GM12878 (cell line): ENCODE measurements around the gene ZNF775. TPM values are rescaled to one million over a fixed set of nuclear protein-coding genes. Genes with fewer than 3 reads are reported as not detected.

Source experiments
- ATAC-seq: fragments of 200-7000 bp; cut with Tn5 transposase; 3 replicates; pipeline ENCODE4 v1.9.1; 2020; ENCODE audit warnings: mild to moderate bottlenecking, moderate library complexity
- BruUV-seq: library from RNA; stranded (reverse); fragments of 400-500 nt; replicated peaks from 2 replicates; lab custom pipeline; 2021; lab: Mats Ljungman, UMichigan
- CTCF ChIA-PET: fragments of 300-600 bp; sonication (Branson Sonifier 250); formaldehyde crosslinking; extraction: SDS; loops from one replicate; lab custom pipeline; 2021; ENCODE audit warnings: inconsistent platforms; lab: Yijun Ruan, JAX
- POLR2A ChIA-PET: fragments of 350-600 bp; formaldehyde crosslinking; extraction: SDS; loops from one replicate; lab custom pipeline; 2021; ENCODE audit warnings: inconsistent platforms; lab: Charles Lee
- RAD21 ChIA-PET: fragments of 300-600 bp; sonication (Branson Sonifier 250); formaldehyde crosslinking; loops from one replicate; lab custom pipeline; 2023; ENCODE audit warnings: antibody characterized with exemption; ENCODE audit not compliant: unreplicated experiment; lab: Charles Lee
- SMC1A ChIA-PET: fragments of 300-600 bp; sonication (Branson Sonifier 250); formaldehyde crosslinking; loops from one replicate; lab custom pipeline; 2023; ENCODE audit not compliant: unreplicated experiment, uncharacterized antibody; lab: Charles Lee
- DNase-seq: peaks from one replicate; pipeline ENCODE4 v3.0.0-alpha.2; 2011; ENCODE audit warnings: low read depth, low spot score
- FAIRE-seq: peaks from 3 replicates; lab custom pipeline; 2011; peaks lifted over from hg19 to GRCh38; lab: Jason Lieb, UNC
- H2AFZ ChIP-seq: 2 replicates; pipeline ENCODE4 v1.6.0; 2011; ENCODE audit warnings: low read depth, low read length, control low read depth; ENCODE audit not compliant: control insufficient read depth
- H3K27ac ChIP-seq: 2 replicates; pipeline ENCODE4 v1.5.1; 2011; ENCODE audit warnings: control low read depth; ENCODE audit not compliant: control insufficient read depth, insufficient read depth
- H3K27me3 ChIP-seq, 2 experiments: replicated peaks in 1 of 2; 2 replicates each; pipeline versions ENCODE4 v1.6.0 to v1.6.1; 2011; ENCODE audit warnings: low read length in 1 of 2; ENCODE audit not compliant: control insufficient read depth in 2 of 2, insufficient read depth in 2 of 2
- H3K36me3 ChIP-seq, 2 experiments: 2 replicates each; pipeline ENCODE4 v1.5.1; 2011; ENCODE audit warnings: low read length in 1 of 2; ENCODE audit not compliant: control insufficient read depth in 2 of 2, insufficient read depth in 2 of 2
- H3K4me1 ChIP-seq: 2 replicates; pipeline ENCODE4 v1.6.1; 2011; ENCODE audit warnings: mild to moderate bottlenecking, low read length, moderate library complexity, mixed read lengths; ENCODE audit not compliant: control insufficient read depth, insufficient read depth
- H3K4me2 ChIP-seq: 2 replicates; pipeline ENCODE4 v1.6.0; 2011; ENCODE audit warnings: control low read depth; ENCODE audit not compliant: control insufficient read depth, insufficient read depth
- H3K4me3 ChIP-seq: fragments of 200-600 bp; sonication (generic); 2 replicates; pipeline ENCODE4 v1.5.1; 2016
- H3K79me2 ChIP-seq: 2 replicates; pipeline ENCODE4 v1.6.0; 2011; ENCODE audit warnings: low read length; ENCODE audit not compliant: control insufficient read depth, insufficient read depth
- H3K9ac ChIP-seq: 2 replicates; pipeline ENCODE4 v1.8.0; 2011; ENCODE audit warnings: low read length, control low read depth, mixed read lengths; ENCODE audit not compliant: control insufficient read depth, insufficient read depth
- H3K9me3 ChIP-seq: replicated peaks from 3 replicates; pipeline ENCODE4 v1.5.1; 2011; ENCODE audit warnings: mild to moderate bottlenecking, low read length; ENCODE audit not compliant: control insufficient read depth, insufficient read depth
- H4K20me1 ChIP-seq: 2 replicates; pipeline ENCODE4 v1.6.0; 2011; ENCODE audit not compliant: control insufficient read depth, insufficient read depth
- BACH1 ChIP-seq: fragments of 450-650 bp; IDR thresholded peaks from 2 replicates; pipeline ENCODE4 v1.6.1; 2017; ENCODE audit warnings: mild to moderate bottlenecking, borderline replicate concordance
- GABPA ChIP-seq: IDR thresholded peaks from 2 replicates; pipeline ENCODE4 v1.6.1; 2014; ENCODE audit warnings: antibody characterized with exemption, low read depth, mild to moderate bottlenecking, inconsistent platforms
- IKZF2 ChIP-seq, 2 experiments: fragments of 450-650 bp; IDR thresholded peaks; 2 replicates each; pipeline ENCODE4 v1.6.1; 2017; ENCODE audit warnings: mild to moderate bottlenecking in 2 of 2, moderate library complexity in 2 of 2
- NR2C2 ChIP-seq: IDR thresholded peaks from 2 replicates; pipeline ENCODE4 v1.6.1; 2011; ENCODE audit warnings: borderline replicate concordance, low read depth; ENCODE audit not compliant: control insufficient read depth, insufficient read length
- POLR2AphosphoS2 ChIP-seq: IDR thresholded peaks from 2 replicates; pipeline ENCODE4 v1.6.1; 2011; ENCODE audit warnings: low read depth, mild to moderate bottlenecking, low read length, improper control_type of control experiment, moderate library complexity
- POLR2AphosphoS5 ChIP-seq: IDR thresholded peaks from 2 replicates; pipeline ENCODE4 v1.6.1; 2011; ENCODE audit warnings: mild to moderate bottlenecking, low read length, inconsistent platforms
- SMARCA5 ChIP-seq: fragments of 450-650 bp; IDR thresholded peaks from 2 replicates; pipeline ENCODE4 v1.6.1; 2017; ENCODE audit warnings: mild to moderate bottlenecking
- SUZ12 ChIP-seq: fragments of 200-600 bp; sonication (generic); IDR thresholded peaks from one replicate; pipeline ENCODE4 v1.6.1; 2018; ENCODE audit warnings: antibody characterized with exemption, mild to moderate bottlenecking; ENCODE audit not compliant: unreplicated experiment
- WGBS: methylation state at CpG from one replicate; pipeline ENCODE4 v1.1.6; 2016; ENCODE audit warnings: low lambda C conversion rate; ENCODE audit not compliant: insufficient replicate concordance, insufficient coverage; ENCODE audit errors: missing lambda C conversion rate; 5-methylcytosine and 5-hydroxymethylcytosine counted together
- in situ Hi-C: fragments of 300-500 bp; cut with MboI; formaldehyde crosslinking; loops from 9 replicates; pipeline ENCODE4 v1.14.3; 2018; ENCODE audit warnings: mixed read lengths
- intact Hi-C: fragments of 100-400 bp; cut with micrococcal nuclease; formaldehyde crosslinking; loops from one replicate; pipeline ENCODE4 v1.14.2; 2022; ENCODE audit not compliant: unreplicated experiment
- polyA plus RNA-seq, 11 experiments: library from polyadenylated mRNA; depleted of rRNA in 4 of 11; unstranded in 6 of 11; stranded (reverse) in 5 of 11; fragments of >200 nt; fragmentation: Nextera tagmentation in 4 of 11; fragmentation: Illumina TruSeq in 1 of 11; extraction: Ambion mirVana in 4 of 11; extraction: Trizol in 1 of 11; gene quantifications; 1 replicate in 1 of 11; 2 replicates in 10 of 11; pipeline versions ENCODE4 v1.2.1 to v1.2.3, GENCODE V29; 2011 to 2016; ENCODE audit warnings: inconsistent platforms in 2 of 11, missing spikeins in 2 of 11, low read depth in 1 of 11
- total RNA-seq, 4 experiments: library from RNA; depleted of rRNA in 3 of 4; stranded (reverse); fragments of >200 nt in 3 of 4; fragmentation: Illumina TruSeq in 1 of 4; extraction: Trizol in 1 of 4; gene quantifications; 2 replicates each; pipeline versions ENCODE4 v1.2.1 to v1.2.3, GENCODE V29; 2013 to 2021
- TF ChIP-seq, protein P1 (sequence below): IDR thresholded peaks from 2 replicates; pipeline ENCODE4 v1.6.1; 2011; ENCODE audit warnings: borderline replicate concordance, low read depth, mild to moderate bottlenecking, moderate library complexity, low read length; ENCODE audit not compliant: insufficient read depth, poor library complexity, severe bottlenecking
- TF ChIP-seq, protein P2 (sequence below): fragments of 450-650 bp; IDR thresholded peaks from 2 replicates; pipeline ENCODE4 v1.6.1; 2016; ENCODE audit warnings: mild to moderate bottlenecking
- TF ChIP-seq, protein P3 (sequence below): fragments of 450-650 bp; IDR thresholded peaks from 2 replicates; pipeline ENCODE4 v1.6.1; 2018; ENCODE audit warnings: mild to moderate bottlenecking, low read depth, moderate library complexity; ENCODE audit not compliant: partially characterized antibody
- TF ChIP-seq, protein P4 (sequence below): fragments of 450-650 bp; IDR thresholded peaks from 2 replicates; pipeline ENCODE4 v1.6.1; 2017; ENCODE audit warnings: antibody characterized with exemption, mild to moderate bottlenecking, moderate library complexity

Gene ZNF775
- total and polyA plus RNA-seq, 10 of the 15 experiments (the other 5 are each of a cell fraction or from before 2014, with no cell fraction given): 0.05 to 14.3 (median 2.1) TPM

DNA sequence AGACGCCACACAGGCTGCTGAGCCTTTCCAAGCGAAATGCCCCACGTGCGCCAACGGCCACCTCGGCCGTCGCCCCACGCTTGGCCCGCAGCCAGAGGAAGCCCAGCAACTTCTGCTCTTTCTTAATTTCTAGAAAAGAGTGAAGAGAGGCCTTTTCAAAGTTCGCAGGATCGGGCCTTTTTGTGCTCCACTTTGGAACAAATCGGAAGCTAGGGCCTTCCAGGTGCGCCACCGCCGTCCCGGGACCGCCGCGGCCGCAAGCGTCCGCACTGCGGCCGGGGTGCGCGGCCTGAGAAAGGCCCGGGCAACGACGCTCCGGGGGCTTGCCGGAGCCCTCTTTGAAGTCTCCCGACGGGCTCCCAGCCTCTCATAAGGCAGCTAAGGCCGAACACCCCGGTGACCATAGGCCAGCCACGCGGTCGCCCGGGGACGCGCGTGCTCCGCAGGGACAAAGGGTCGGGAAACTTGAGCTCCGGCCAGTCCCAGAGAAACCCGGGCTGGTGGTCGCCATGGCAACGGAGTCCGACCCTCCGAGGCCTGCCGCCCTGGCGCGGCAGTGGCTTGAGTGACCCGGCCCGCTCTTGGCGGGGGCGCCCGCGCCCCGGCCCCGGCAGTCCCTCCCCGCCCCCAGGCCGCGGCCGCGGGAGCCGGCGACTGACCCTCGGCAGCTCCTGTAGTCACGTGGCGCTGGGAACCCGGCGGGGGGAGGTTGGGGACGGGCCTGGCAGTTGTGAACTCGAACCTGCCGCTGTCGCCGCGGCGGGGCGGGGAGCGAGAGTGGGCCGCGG lies 10.8 kb upstream of the ZNF775 start, which contains the start of gene REPIN1:
REPIN1 (plus strand) TSS at position 727 of the 788 bp plus-strand sequence. CDS start 890 bp downstream, outside the sequence.
- in situ Hi-C loops: no loop called here
- DNase-seq (no peak), ATAC-seq (peak; percentile 57), FAIRE-seq (no peak)
- SMC1A ChIA-PET: interaction anchor here (0.5 to 5.6 kb wide), 4 partner anchors 10 to 118 kb away, joined by 3 to 41 read pairs (median 4); a partner anchor contains a TSS
- BruUV-seq: TSS peak; percentile 75
- under 1% methylated on average over 56 of the region's 85 CpGs for WGBS
- H3K27me3 ChIP-seq: no peaks in the 10 kb centered on the region
- peak within 1 kb of the TSS; percentile 69 for H2AFZ ChIP-seq
- no peaks in the 10 kb centered on the region; the same call in 1 of the 2 replicates for H4K20me1 ChIP-seq
- peak within 1 kb of the TSS; percentile 97 for H3K27ac ChIP-seq
- intact Hi-C loops: loop anchor here (1.0 to 2.0 kb wide), 2 partner anchors 11 to 45 kb away; partner anchors contain the start of genes ACTR3C, LRRC61 and ZNF775
- H3K4me3 ChIP-seq: peak within 1 kb of the TSS; percentile 96
- peaks cover 13 to 14% of the 10 kb centered on the region in 2 experiments for H3K36me3 ChIP-seq
- peaks cover 55% of the 10 kb centered on the region for H3K79me2 ChIP-seq
- no peaks in the 10 kb centered on the region for H3K9me3 ChIP-seq
- H3K9ac ChIP-seq: peak within 1 kb of the TSS; percentile 99
- POLR2A ChIA-PET: interaction anchor here (0.6 to 4.9 kb wide), 7 partner anchors 9 to 65 kb away, joined by 3 to 46 read pairs (median 19); a partner anchor contains a TSS
- H3K4me1 ChIP-seq: peaks cover 30% of the 10 kb centered on the region
- CTCF ChIA-PET: interaction anchor here (0.6 to 7.7 kb wide), 8 partner anchors 9 to 66 kb away, joined by 3 to 70 read pairs (median 4); a partner anchor contains a TSS
- peak within 1 kb of the TSS; percentile 99 for H3K4me2 ChIP-seq
- RAD21 ChIA-PET: interaction anchor here (0.9 to 5.3 kb wide), 8 partner anchors 10 to 418 kb away, joined by 3 to 45 read pairs (median 14); a partner anchor contains a TSS
- TF ChIP-seq, protein P1, sequence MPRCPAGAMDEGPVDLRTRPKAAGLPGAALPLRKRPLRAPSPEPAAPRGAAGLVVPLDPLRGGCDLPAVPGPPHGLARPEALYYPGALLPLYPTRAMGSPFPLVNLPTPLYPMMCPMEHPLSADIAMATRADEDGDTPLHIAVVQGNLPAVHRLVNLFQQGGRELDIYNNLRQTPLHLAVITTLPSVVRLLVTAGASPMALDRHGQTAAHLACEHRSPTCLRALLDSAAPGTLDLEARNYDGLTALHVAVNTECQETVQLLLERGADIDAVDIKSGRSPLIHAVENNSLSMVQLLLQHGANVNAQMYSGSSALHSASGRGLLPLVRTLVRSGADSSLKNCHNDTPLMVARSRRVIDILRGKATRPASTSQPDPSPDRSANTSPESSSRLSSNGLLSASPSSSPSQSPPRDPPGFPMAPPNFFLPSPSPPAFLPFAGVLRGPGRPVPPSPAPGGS: no peak
- 0 out of 2 replicates have a peak, but pooled peaks have one; percentile 29 for TF ChIP-seq SMARCA5
- TF ChIP-seq IKZF2 (IDR thresholded peaks at IDR 0.05): peak in 1 of 2 experiments; percentile 89; a peak in 1 of 4 replicates
- peak; percentile 9 for TF ChIP-seq POLR2AphosphoS5
- no peak for TF ChIP-seq SUZ12
- no peak; the same call in 1 of the 2 replicates for TF ChIP-seq BACH1
- TF ChIP-seq, protein P2, sequence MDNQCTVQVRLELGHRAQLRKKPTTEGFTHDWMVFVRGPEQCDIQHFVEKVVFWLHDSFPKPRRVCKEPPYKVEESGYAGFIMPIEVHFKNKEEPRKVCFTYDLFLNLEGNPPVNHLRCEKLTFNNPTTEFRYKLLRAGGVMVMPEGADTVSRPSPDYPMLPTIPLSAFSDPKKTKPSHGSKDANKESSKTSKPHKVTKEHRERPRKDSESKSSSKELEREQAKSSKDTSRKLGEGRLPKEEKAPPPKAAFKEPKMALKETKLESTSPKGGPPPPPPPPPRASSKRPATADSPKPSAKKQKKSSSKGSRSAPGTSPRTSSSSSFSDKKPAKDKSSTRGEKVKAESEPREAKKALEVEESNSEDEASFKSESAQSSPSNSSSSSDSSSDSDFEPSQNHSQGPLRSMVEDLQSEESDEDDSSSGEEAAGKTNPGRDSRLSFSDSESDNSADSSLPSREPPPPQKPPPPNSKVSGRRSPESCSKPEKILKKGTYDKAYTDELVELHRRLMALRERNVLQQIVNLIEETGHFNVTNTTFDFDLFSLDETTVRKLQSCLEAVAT: no peak; the same call in 1 of the 2 replicates
- no peak for TF ChIP-seq GABPA
- TF ChIP-seq NR2C2: no peak
- TF ChIP-seq, protein P3, sequence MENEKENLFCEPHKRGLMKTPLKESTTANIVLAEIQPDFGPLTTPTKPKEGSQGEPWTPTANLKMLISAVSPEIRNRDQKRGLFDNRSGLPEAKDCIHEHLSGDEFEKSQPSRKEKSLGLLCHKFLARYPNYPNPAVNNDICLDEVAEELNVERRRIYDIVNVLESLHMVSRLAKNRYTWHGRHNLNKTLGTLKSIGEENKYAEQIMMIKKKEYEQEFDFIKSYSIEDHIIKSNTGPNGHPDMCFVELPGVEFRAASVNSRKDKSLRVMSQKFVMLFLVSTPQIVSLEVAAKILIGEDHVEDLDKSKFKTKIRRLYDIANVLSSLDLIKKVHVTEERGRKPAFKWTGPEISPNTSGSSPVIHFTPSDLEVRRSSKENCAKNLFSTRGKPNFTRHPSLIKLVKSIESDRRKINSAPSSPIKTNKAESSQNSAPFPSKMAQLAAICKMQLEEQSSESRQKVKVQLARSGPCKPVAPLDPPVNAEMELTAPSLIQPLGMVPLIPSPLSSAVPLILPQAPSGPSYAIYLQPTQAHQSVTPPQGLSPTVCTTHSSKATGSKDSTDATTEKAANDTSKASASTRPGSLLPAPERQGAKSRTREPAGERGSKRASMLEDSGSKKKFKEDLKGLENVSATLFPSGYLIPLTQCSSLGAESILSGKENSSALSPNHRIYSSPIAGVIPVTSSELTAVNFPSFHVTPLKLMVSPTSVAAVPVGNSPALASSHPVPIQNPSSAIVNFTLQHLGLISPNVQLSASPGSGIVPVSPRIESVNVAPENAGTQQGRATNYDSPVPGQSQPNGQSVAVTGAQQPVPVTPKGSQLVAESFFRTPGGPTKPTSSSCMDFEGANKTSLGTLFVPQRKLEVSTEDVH: no peak
- TF ChIP-seq, protein P4, sequence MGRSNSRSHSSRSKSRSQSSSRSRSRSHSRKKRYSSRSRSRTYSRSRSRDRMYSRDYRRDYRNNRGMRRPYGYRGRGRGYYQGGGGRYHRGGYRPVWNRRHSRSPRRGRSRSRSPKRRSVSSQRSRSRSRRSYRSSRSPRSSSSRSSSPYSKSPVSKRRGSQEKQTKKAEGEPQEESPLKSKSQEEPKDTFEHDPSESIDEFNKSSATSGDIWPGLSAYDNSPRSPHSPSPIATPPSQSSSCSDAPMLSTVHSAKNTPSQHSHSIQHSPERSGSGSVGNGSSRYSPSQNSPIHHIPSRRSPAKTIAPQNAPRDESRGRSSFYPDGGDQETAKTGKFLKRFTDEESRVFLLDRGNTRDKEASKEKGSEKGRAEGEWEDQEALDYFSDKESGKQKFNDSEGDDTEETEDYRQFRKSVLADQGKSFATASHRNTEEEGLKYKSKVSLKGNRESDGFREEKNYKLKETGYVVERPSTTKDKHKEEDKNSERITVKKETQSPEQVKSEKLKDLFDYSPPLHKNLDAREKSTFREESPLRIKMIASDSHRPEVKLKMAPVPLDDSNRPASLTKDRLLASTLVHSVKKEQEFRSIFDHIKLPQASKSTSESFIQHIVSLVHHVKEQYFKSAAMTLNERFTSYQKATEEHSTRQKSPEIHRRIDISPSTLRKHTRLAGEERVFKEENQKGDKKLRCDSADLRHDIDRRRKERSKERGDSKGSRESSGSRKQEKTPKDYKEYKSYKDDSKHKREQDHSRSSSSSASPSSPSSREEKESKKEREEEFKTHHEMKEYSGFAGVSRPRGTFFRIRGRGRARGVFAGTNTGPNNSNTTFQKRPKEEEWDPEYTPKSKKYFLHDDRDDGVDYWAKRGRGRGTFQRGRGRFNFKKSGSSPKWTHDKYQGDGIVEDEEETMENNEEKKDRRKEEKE: no peak
- TF ChIP-seq POLR2AphosphoS2: peak; percentile 63; the same call in 1 of the 2 replicates
